ENCODE data around the gene ATG9B.

Gene ATG9B

DNA sequence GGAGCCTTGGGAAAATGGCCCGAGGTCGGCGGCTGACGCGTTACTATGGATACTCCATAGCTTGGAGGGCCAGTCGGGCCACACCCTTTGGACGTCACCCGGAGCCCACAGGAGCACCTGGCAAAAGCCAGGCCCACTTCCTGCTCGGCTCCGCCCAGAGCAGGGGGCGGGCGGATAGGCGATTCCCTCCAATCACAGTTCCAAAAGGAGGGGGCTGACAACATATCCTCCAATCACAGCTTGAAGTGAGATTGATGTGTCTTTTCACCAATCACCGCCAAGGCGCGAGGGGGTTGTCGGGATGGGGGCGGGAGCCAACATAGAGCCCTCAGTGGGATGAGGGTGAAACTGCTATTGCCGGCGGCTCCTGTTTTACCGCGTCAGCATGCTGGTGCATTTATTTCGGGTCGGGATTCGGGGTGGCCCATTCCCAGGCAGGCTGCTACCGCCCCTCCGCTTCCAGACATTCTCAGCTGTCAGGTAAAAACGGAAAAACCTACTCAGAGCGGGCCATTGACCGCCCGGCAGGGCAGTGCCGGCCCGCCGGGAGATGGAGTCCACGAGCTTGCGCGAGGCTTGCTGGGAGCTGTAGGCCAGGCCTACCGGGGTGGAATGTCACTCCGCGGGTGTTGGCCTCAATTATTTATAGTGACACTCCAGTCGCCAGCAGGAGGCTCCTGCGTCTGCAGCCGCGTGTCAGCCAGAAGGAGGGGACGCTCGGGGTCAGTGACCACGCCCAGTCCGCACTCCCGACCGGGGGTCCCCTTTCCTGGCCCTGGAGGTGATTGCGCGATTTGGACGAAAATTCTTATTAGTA, 4.0 kb upstream of the ATG9B start, which contains the start of gene ABCB8 (continued):
- TF ChIP-seq, protein P1, sequence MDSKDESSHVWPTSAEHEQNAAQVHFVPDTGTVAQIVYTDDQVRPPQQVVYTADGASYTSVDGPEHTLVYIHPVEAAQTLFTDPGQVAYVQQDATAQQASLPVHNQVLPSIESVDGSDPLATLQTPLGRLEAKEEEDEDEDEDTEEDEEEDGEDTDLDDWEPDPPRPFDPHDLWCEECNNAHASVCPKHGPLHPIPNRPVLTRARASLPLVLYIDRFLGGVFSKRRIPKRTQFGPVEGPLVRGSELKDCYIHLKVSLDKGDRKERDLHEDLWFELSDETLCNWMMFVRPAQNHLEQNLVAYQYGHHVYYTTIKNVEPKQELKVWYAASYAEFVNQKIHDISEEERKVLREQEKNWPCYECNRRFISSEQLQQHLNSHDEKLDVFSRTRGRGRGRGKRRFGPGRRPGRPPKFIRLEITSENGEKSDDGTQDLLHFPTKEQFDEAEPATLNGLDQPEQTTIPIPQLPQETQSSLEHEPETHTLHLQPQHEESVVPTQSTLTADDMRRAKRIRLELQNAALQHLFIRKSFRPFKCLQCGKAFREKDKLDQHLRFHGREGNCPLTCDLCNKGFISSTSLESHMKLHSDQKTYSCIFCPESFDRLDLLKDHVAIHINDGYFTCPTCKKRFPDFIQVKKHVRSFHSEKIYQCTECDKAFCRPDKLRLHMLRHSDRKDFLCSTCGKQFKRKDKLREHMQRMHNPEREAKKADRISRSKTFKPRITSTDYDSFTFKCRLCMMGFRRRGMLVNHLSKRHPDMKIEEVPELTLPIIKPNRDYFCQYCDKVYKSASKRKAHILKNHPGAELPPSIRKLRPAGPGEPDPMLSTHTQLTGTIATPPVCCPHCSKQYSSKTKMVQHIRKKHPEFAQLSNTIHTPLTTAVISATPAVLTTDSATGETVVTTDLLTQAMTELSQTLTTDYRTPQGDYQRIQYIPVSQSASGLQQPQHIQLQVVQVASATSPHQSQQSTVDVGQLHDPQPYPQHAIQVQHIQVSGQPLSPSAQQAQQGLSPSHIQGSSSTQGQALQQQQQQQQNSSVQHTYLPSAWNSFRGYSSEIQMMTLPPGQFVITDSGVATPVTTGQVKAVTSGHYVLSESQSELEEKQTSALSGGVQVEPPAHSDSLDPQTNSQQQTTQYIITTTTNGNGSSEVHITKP (tag by site-specific recombination; IDR thresholded peaks at IDR 0.05) = peak; percentile 78
- TF ChIP-seq, protein P2, sequence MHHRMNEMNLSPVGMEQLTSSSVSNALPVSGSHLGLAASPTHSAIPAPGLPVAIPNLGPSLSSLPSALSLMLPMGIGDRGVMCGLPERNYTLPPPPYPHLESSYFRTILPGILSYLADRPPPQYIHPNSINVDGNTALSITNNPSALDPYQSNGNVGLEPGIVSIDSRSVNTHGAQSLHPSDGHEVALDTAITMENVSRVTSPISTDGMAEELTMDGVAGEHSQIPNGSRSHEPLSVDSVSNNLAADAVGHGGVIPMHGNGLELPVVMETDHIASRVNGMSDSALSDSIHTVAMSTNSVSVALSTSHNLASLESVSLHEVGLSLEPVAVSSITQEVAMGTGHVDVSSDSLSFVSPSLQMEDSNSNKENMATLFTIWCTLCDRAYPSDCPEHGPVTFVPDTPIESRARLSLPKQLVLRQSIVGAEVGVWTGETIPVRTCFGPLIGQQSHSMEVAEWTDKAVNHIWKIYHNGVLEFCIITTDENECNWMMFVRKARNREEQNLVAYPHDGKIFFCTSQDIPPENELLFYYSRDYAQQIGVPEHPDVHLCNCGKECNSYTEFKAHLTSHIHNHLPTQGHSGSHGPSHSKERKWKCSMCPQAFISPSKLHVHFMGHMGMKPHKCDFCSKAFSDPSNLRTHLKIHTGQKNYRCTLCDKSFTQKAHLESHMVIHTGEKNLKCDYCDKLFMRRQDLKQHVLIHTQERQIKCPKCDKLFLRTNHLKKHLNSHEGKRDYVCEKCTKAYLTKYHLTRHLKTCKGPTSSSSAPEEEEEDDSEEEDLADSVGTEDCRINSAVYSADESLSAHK (tag by site-specific recombination; IDR thresholded peaks at IDR 0.05) = peak; percentile 72; the same call in 1 of the 2 replicates
- peak; percentile 83 for TF ChIP-seq KLF8 (tag by site-specific recombination; IDR thresholded peaks at IDR 0.05)
- 0 out of 2 replicates have a peak, but pooled peaks have one; percentile 5 for TF ChIP-seq EGR2 (tag by site-specific recombination; IDR thresholded peaks at IDR 0.05; ENCODE audit: low read depth)
- 0 out of 2 replicates have a peak, but pooled peaks have one; percentile 29 for TF ChIP-seq ZBTB8A (tag by site-specific recombination; IDR thresholded peaks at IDR 0.05)
- TF ChIP-seq TRIM28 (IDR thresholded peaks at IDR 0.05; ENCODE audit: borderline replicate concordance, low read length) = peak; percentile 79; the same call in 1 of the 2 replicates
- TF ChIP-seq ZNF560 (tag by site-specific recombination; IDR thresholded peaks at IDR 0.05; ENCODE audit: borderline replicate concordance) = no peak
- TF ChIP-seq ZEB2 (tag by site-specific recombination; IDR thresholded peaks at IDR 0.05) = peak; percentile 76
- 0 out of 2 replicates have a peak, but pooled peaks have one; percentile 44 for TF ChIP-seq ZNF10 (tag by site-specific recombination; IDR thresholded peaks at IDR 0.05)
- peak; percentile 79 for TF ChIP-seq KLF9 (tag by site-specific recombination; IDR thresholded peaks at IDR 0.05; ENCODE audit: low read depth)
- TF ChIP-seq, protein P3, sequence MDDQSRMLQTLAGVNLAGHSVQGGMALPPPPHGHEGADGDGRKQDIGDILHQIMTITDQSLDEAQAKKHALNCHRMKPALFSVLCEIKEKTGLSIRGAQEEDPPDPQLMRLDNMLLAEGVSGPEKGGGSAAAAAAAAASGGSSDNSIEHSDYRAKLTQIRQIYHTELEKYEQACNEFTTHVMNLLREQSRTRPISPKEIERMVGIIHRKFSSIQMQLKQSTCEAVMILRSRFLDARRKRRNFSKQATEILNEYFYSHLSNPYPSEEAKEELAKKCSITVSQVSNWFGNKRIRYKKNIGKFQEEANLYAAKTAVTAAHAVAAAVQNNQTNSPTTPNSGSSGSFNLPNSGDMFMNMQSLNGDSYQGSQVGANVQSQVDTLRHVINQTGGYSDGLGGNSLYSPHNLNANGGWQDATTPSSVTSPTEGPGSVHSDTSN (CRISPR knock-in tag; IDR thresholded peaks at IDR 0.05) = peak; percentile 86; the same call in 1 of the 2 replicates
- peak; percentile 78 for TF ChIP-seq GLIS2 (tag by site-specific recombination; IDR thresholded peaks at IDR 0.05)
- peak; percentile 70 for TF ChIP-seq ZBTB17 (tag by site-specific recombination; IDR thresholded peaks at IDR 0.05)
- TF ChIP-seq WT1 (tag by site-specific recombination; IDR thresholded peaks at IDR 0.05) = peak; percentile 52
- TF ChIP-seq KLF10 (tag by site-specific recombination; IDR thresholded peaks at IDR 0.05) = peak; percentile 93
- TF ChIP-seq, protein P4, sequence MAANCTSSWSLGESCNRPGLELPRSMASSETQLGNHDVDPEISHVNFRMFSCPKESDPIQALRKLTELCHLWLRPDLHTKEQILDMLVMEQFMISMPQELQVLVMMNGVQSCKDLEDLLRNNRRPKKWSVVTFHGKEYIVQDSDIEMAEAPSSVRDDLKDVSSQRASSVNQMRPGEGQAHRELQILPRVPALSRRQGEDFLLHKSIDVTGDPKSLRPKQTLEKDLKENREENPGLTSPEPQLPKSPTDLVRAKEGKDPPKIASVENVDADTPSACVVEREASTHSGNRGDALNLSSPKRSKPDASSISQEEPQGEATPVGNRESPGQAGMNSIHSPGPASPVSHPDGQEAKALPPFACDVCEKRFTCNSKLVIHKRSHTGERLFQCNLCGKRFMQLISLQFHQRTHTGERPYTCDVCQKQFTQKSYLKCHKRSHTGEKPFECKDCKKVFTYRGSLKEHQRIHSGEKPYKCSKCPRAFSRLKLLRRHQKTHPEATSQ (tag by site-specific recombination; IDR thresholded peaks at IDR 0.05) = no peak
- TF ChIP-seq ZNF777 (tag by site-specific recombination; IDR thresholded peaks at IDR 0.05; ENCODE audit: borderline replicate concordance) = no peak
- TF ChIP-seq, protein P5, sequence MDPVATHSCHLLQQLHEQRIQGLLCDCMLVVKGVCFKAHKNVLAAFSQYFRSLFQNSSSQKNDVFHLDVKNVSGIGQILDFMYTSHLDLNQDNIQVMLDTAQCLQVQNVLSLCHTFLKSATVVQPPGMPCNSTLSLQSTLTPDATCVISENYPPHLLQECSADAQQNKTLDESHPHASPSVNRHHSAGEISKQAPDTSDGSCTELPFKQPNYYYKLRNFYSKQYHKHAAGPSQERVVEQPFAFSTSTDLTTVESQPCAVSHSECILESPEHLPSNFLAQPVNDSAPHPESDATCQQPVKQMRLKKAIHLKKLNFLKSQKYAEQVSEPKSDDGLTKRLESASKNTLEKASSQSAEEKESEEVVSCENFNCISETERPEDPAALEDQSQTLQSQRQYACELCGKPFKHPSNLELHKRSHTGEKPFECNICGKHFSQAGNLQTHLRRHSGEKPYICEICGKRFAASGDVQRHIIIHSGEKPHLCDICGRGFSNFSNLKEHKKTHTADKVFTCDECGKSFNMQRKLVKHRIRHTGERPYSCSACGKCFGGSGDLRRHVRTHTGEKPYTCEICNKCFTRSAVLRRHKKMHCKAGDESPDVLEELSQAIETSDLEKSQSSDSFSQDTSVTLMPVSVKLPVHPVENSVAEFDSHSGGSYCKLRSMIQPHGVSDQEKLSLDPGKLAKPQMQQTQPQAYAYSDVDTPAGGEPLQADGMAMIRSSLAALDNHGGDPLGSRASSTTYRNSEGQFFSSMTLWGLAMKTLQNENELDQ (tag by site-specific recombination; IDR thresholded peaks at IDR 0.05; ENCODE audit: low read depth) = no peak
- TF ChIP-seq, protein P6, sequence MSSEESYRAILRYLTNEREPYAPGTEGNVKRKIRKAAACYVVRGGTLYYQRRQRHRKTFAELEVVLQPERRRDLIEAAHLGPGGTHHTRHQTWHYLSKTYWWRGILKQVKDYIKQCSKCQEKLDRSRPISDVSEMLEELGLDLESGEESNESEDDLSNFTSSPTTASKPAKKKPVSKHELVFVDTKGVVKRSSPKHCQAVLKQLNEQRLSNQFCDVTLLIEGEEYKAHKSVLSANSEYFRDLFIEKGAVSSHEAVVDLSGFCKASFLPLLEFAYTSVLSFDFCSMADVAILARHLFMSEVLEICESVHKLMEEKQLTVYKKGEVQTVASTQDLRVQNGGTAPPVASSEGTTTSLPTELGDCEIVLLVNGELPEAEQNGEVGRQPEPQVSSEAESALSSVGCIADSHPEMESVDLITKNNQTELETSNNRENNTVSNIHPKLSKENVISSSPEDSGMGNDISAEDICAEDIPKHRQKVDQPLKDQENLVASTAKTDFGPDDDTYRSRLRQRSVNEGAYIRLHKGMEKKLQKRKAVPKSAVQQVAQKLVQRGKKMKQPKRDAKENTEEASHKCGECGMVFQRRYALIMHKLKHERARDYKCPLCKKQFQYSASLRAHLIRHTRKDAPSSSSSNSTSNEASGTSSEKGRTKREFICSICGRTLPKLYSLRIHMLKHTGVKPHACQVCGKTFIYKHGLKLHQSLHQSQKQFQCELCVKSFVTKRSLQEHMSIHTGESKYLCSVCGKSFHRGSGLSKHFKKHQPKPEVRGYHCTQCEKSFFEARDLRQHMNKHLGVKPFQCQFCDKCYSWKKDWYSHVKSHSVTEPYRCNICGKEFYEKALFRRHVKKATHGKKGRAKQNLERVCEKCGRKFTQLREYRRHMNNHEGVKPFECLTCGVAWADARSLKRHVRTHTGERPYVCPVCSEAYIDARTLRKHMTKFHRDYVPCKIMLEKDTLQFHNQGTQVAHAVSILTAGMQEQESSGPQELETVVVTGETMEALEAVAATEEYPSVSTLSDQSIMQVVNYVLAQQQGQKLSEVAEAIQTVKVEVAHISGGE (tag by site-specific recombination; conservative IDR thresholded peaks at IDR 0.05; ENCODE audit: low read depth) = peak; percentile 20
- no peak for TF ChIP-seq ZNF121 (tag by site-specific recombination; IDR thresholded peaks at IDR 0.05)
- TF ChIP-seq, protein P7, sequence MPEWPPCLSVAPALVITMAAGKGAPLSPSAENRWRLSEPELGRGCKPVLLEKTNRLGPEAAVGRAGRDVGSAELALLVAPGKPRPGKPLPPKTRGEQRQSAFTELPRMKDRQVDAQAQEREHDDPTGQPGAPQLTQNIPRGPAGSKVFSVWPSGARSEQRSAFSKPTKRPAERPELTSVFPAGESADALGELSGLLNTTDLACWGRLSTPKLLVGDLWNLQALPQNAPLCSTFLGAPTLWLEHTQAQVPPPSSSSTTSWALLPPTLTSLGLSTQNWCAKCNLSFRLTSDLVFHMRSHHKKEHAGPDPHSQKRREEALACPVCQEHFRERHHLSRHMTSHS (tag by site-specific recombination; IDR thresholded peaks at IDR 0.05) = no peak
- no peak for TF ChIP-seq ZNF571 (tag by site-specific recombination; IDR thresholded peaks at IDR 0.05)

Measured in HEK293 (cell line).